HG02852 (cell line): ENCODE results near the gene SEMA6D.
"Not testable (repeated sequence)": the region's sequence is repeated elsewhere in the genome, so short reads cannot be mapped to it uniquely, and the experiment has no call there.

Experiments
- ATAC-seq: cut with Tn5 transposase; IDR thresholded peaks from one replicate; pipeline ENCODE4 v1.9.1; 2021; ENCODE audit warnings: mild to moderate bottlenecking, moderate library complexity; ENCODE audit not compliant: unreplicated experiment

SEMA6D gene

DNA sequence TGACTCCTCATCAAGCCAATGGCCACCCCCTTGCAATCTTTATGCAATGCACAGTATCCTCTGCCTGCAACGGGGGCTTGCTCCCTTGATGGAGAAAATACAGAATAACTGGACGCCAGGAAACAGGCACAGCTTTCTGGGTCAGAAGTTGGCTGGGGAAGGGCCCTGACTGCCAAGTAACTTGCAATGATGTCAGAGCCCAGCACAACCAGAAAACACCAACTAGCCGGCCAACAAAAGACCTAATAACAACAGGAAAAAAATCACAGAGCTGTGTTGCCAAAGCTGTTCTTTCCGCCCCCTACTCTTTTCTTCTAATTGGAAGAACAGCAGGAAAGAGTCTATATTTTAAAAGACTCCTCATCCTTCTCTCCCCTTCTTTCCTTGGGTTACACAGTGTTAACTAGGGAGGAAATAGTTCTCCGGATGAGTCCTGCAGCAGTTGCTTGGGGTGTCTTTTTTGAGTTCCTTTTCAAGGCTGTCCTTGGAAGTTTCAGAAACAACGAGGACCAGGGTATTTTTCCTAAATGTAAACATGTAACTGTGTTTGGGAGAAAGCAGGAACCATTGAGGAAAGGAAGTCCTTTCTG lies 1.4 kb upstream of the SEMA6D start:
- no peak for ATAC-seq

DNA sequence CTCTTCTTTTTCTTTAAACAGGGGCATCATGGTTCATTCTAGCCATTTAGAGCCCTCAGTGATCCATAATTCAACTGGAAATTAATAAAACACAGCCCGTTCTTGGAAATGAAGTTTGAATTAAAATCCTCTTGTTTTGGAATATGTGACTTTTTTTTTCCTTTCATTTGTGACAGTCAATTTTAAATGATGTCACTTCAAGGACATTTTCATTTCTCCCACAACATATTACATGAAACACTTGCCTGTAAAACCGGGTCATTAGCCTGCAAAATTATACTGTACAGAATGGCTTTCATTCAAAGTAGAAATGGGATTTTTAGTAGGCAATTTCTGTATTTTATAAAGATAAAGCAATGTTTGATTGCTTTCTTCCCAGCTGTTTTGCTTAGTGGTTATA lies 789 bp upstream of the SEMA6D start:
- ATAC-seq: no peak

DNA sequence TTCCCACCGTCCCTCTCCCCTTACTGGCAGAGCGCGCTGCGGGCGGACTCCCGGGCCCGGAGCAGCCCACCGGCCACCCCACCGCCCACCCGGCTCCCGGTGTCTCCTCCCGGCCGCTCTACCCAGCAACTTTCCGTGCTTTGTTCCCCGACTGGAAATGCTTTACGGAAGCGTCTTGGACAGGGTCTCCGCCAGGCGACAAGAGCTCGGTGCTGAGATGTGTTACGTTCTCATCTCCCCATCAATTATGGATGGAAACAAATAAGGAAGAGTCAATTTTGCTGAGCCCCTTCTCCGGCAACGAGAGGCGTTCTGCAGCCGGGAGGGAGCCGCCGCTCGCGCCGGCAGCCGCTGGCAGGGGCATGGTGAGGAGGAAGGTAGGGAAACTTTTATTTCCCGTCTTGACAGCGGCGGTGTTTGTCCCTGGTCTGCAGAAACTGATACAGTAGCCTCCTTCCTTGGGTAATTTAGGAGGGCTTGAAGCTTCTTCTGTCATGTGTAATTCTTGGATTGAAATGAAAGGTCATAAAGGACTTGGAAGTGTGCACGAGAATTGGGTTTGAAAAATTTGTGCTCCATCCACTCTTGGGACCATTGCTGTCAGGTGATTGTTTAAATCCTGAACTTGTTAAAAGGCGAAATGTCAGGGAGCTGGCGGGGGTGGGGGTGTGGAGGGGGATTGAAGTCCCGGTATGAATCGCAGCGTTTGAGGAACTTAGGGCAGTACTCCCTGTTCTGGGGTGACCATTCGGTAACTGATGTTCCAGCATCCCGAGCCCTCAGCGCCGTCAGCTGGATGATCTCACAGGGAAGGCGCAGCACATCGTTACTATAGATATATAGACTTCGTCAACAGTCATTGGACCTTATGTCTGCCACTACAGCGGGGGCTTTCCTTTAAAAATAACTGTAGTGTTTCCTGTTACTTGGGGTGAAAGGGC lies 1.5 kb downstream of the SEMA6D start:
- no peak for ATAC-seq

DNA sequence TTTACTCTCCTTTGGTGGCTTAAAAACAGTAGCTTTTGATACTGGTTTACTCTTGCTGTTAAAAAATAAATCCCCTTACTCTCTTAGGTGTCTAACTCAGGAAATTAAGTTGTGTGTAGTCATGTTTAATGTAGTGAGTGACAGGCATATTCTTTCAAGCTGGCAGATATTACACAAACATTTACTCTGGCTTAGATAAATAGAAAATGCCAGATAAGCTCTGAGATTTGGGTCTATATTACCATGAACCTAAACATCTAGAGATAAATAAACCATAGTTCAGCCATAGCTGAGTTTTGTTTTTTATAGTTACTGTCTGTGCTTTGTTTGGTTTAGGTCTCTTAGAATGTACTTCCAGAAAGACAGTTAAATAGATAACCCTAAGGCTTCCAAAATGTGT lies 2.4 kb downstream of the SEMA6D start:
- ATAC-seq: no peak

DNA sequence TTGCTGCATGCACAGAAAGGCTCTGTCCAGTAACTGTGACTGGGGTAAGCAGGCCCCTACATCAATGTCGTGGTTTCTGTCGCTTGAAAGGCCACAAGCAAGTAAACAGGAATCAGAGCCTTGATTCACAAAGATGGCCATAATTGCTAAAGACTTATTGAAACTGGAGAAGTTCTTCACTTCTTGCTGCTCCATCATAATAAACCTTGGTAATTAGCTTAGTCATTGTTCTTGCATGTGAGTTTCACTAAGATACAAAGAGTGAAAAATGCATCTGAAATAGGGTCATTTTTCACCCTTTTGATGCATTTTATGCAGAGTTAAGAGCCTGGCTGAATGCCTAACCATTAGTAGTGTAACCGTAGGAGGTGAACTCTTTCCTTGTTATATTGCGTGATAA lies 3.2 kb downstream of the SEMA6D start:
- no peak for ATAC-seq

DNA sequence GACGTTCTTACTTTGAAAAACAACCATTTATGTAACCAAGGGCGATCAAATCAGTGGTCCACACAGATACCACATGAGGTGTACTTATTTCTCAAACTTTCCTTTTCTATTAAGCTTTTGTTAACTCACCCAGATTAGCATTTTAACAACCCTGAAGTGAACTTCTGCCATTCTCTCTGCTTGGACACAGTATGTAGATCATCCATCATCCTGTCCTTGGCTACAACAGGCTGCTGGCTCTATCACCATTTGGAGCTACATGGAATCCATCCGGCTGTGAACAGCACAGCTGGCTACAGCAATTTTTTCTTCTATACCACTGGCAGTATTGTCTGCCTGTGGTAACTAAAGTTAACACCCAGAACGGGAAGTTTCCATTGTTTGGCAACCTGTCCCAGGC lies 4.4 kb downstream of the SEMA6D start:
- no peak for ATAC-seq

DNA sequence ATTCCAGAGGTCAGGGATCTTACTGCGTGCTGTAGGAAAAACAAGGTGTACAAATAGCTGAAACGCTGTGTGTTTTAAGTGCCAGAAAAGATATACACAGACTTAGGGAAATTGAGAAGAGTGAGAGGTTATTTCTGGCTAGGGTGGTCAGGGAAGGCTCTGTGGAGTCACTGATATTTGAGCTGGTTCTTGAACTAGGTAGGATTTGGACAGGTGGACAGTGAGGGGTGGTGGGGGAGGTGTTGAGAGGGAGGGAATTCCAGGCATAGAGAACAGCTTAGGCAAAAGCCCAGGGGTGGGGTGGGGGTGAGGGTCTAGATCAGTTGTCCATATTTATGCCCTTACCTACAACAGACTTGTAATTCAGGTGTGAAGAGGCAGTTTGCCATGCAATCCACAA lies 7.0 kb downstream of the SEMA6D start:
- no peak for ATAC-seq

DNA sequence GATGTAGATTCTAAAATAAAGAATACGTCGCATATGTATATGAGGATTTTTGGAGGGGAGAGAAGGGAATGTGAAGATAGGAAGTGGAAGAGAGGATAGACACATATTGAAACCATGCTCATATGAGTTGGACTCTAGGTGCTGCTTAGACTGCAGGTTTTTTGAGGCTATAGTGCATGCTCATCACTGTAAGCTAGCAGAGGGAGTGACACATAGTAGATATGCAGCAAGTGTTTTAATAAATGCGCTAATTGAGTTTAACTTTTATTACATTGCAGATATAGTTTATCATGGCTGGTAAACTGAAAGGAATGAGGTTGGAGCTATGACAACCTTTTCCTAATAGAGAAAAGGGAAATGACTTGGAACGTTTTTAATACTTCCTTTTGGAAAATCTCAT lies 7.7 kb downstream of the SEMA6D start:
- ATAC-seq: no peak

DNA sequence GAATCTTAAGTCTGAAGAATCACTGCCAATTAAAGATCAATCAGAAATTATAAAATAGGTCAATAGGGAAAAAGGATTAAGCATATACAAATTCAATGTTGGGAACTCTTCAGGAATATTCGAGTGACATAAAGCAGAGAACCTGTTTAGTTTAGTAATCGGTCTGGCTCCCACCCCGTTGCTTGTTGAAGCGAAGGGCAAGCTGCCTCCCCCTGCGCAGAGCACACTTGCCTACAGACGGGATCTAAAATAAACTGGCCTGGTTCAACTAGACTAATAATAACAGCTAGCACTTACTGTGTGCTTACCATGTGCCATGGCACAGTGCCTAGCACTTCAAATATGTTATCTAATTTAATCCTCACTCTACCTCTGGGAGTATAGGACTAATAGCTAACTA lies 8.6 kb downstream of the SEMA6D start:
- no peak for ATAC-seq

DNA sequence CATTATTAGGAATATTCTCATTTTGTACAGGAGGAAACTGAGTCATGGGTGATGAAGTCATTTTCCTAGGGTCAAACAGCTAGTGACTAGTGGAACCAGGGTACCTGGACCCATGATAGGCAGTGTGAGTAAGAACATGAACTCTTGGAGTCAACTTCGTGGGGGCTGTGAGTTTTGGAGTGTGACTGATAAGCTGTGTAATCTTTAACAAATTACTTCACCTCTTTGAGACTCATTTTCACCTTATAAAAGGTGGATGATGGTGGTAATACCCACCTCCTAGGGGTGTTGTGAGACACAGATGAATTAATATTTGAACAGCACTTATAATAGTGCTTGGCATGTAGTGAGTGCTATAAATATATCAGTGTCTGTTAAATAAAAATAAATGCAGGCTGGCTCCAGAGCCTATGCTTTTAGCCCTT lies 9.1 kb downstream of the SEMA6D start:
- ATAC-seq: no peak

DNA sequence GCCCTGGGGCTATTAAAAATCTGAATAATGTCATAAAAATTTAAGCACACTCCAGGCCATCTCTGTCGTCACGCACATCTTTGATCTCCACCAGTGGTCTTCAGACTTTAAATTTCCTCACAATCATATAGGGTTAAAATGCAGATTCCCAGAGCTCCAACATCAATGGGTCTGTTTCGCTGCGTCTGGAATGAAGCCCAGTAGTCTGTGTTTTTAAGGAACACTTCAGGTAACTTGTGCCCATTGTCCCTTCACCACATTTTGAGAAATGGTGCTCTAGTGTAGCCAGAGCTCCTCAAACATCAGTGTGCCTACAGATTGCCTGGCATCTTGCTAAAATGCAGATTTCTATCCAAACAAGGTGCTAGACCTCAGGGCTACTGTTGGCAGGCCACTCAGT lies 9.8 kb downstream of the SEMA6D start:
- no peak for ATAC-seq

DNA sequence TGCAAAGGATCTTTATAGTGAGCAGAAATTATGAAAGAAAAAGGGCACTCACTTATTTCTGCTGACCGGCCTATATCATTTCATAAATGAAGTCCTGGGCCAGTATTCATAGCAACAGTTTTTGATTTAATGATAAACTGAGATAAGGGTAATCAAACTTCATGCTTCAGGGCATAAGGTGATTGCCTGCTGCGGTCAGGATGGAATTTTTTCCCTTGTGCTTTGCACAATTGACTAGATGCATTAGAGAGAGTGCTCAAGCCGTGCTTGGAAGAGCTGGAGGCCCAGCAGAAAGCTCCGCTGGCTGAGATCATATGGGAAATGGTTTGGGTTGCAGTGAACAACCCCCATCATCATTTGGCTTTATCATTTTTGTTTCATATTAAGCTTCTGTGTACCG lies 10.4 kb downstream of the SEMA6D start:
- ATAC-seq: no peak

DNA sequence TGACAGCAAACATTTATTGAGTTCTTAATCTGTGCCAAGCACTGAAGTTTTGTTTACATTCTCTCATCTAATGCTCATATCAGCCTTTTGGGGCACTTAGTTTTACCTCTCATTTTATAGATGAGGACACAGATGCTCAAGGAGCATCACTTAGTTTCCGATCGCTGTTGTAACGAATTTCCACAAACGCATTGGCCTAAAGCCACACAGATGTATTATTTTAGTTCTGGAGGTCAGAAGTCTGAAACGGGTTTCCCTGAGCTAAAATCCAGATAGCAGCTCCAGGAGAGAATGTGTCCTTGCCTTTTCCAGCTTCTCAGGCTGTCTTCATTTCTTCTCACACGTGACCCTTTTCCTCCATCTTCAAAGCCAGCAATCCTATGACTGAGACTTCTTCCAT lies 11.1 kb downstream of the SEMA6D start:
- no peak for ATAC-seq

DNA sequence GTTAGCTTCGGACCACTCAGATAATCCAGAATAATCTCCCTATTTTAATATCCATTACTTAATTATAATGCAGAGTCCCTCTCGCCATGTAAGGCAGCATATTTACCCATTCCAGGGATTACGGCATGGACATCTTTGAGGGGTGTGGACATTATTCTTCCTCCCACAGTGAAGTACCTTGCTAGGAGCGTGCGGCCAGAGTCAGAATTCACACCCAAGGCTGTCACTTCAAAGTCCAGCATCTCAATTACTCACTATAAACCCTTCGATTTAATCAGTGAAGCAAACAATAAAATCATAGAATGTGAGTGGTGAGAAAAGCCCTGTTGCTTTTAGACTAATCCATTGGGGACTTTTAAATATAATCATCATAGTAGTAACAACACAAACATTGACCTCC lies 11.6 kb downstream of the SEMA6D start:
- ATAC-seq: no peak

DNA sequence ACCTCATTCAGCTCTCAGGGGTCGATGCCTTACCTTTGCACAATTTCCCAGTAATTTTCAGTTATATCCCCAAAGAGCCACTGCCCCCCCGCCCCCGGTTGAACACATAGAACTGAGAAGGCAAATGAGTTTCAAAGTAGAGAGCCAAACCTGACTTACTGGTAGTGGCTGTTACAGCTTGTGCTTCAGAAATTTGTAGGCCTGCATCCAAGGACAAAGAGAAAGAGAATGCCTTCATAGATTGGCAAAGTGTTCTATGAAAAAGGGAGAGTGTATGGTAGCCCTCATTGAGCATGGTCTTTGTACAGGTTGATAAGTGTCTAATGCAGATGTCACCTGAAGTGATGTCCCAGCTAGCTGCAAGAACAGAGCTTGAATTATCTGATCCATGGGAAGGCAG lies 13.9 kb downstream of the SEMA6D start:
- ATAC-seq: no peak

DNA sequence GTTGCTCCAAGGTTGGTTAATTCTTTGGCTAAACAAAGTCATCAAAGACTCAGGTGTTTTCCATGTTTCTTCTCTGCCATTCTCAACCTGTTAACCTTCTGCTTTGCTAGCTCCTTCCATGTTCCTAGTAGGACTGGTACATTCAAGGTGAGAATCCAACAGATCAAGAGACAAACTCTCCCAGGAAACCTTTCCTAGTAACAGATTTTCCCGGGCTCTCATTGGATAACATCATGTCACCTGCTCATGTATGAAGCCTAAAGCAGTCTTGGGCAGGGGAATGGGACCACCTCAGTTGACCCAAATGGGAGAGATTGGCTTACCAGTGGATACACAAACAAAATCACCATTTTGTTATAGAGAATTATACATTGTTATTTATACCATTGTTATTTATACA lies 14.9 kb downstream of the SEMA6D start:
- no peak for ATAC-seq

DNA sequence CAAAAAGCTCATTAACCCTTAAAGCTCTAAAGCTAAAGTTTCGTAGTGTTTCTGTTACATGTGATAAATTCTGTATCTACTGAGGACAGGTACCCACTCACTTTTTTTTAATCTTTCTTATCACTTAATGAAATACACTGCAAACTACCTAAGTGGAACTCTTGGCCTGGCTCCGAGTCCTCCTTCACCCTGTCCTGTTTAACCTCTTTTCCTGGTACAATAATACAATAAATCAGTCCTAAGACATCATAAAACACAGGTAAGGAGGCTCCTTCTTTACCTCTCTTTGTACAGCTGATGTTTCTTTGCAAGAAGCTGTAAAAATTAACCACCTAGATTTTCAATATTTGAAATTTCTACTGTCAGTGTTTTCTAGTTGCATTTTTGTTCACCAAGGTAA lies 15.8 kb downstream of the SEMA6D start:
- ATAC-seq: no peak

DNA sequence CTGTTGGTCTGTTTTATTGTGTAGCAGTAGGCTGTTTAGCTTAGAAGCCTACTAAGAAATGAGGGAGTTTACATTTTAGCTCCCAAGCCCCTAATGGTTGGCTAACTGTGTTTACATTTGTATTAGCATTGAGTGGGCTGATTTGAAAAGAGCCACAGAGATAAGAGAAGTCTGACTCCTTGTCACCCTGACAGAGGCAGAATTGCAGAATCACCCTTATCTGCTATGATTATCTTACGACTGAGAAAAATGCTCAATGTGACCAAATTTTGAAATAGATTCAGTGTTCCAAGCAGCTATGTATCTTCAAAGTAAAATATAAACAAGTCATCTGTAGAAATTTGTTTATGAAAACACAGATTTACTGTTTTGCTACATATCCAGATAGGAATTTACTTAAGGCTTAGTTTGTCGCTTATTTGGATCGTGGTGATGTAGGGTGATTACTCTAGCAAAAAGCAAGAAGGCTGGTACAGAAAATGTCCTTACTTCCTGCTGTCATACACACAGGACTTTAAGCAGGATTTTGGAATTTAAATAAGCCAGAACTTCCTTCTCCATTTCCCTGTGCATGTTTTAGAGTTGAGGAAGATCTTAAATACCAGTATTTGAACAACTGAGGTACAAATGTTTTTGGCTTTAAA lies 19.0 kb downstream of the SEMA6D start:
- ATAC-seq: no peak

DNA sequence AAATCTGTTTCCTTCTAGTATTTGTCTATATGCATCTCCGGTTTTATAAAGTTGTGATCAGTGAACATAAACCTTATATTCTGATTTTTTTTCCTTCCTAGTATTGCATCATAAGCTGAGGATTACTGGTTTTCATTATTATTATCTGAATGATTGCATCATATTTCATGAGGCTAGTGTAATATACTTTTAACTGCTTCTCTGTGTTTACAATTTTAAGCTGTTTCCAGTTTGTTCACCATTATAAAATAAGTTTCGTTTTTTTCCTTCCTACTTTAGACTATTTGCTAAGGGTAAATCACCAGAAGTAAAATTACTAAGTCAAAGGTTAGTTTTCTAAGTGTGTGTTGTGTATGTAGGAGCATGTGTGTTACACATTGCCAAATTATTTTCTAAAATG lies 20.2 kb downstream of the SEMA6D start:
- ATAC-seq: no peak

DNA sequence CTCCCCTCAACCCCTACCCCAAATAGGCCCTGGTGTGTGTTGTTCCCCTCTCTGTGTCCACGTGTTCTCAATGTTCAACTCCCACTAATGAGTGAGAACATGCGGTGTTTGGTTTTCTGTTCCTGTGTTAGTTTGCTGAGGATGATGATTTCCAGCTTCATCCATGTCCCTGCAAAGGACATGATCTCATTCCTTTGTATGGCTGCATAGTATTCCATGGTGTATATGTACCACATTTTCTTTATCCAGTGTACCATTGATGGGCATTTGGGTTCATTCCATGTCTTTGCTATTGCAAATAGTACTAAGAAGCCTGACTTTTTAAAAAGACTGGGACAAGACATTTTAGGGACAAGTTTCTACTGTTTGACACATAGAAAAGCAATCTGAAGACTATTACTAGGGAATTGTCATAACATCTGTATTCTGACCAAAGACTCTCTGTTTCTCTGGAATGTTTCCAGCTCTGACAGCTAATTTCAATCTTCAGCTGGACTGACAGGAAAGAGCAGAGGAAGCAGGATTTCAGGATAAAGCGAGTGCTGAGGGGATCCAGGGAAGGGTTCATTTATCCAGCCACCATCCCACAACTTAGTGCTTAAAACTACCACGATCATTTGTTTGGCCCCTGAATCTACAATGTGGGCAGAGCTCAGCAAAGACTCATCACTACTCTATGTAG lies 21.0 kb downstream of the SEMA6D start:
- not testable (repeated sequence) for ATAC-seq

DNA sequence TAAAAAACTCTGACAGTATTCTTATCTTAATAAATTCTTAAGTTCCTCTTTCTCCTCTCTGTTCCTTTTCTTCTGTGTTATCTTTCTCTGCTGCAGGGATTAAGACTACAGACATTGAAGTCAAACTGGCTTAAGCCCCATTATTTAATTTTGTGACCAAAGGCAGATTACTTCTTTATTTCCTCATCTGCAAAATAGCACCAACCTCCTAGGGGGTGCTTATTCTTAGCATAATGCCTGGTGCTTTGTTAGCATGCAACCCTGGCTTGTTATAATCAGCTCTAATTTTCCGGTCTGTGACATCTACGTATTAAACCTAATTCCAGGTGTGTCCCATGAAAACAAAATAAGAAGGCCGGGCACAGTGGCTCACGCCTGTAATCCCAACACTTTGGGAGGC lies 23.8 kb downstream of the SEMA6D start:
- no peak for ATAC-seq

DNA sequence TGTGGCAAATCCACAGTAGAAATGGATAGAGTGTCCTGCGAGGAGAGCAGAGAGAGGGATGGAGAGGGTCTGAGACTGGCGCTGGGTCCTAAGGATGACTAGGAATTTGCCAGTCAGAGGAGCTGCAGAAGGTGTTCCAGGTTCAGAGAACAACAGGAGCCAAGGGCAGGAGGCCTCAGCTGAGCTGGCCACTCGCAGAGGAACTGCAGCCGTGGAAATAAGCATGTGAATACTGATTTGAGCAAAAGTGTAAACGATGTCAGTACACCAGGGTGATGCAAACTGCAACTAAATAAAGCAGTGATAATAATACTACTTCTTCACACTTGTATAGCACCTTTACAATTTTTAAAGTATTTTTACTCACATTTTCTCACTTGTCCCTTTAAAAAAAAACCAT lies 24.6 kb downstream of the SEMA6D start:
- ATAC-seq: no peak
